ENCODE results near the gene ZNF578. TPM values are rescaled to one million over a fixed set of nuclear protein-coding genes. Genes with fewer than 3 reads are reported as not detected.

Gene ZNF578
- total RNA-seq: 1.6 and 3.9 TPM in 2 replicates

GRCh38 chr19:52453324-52454094 lies at the start of gene ZNF578:
Gene ZNF578 (plus strand): TSS chr19:52453553. CDS start chr19:52501846, 48,293 bp downstream.
- TF ChIP-seq CTCF (IDR thresholded peaks at IDR 0.05; ENCODE audit: insufficient read depth, low read depth, low read length): peak; percentile 16
- peak; percentile 85 for DNase-seq (ENCODE audit: low read depth)
- peak within 1 kb of the TSS; percentile 85 for H3K4me3 ChIP-seq (ENCODE audit: low read depth, low read length)

GRCh38 chr19:52410276-52410675 lies 43.1 kb upstream of the ZNF578 start:
- no peak for TF ChIP-seq CTCF (IDR thresholded peaks at IDR 0.05; ENCODE audit: insufficient read depth, low read depth, low read length)
- no peak for DNase-seq (ENCODE audit: low read depth)
- H3K4me3 ChIP-seq (ENCODE audit: low read depth, low read length): no peak overlapping the region

- H3K4me3 ChIP-seq (ENCODE audit: low read depth, low read length): no peak overlapping the region
- DNase-seq (ENCODE audit: low read depth): no peak
- TF ChIP-seq CTCF (IDR thresholded peaks at IDR 0.05; ENCODE audit: insufficient read depth, low read depth, low read length): no peak
Measured at GRCh38 chr19:52415711-52416110, 37.6 kb upstream of the ZNF578 start.

GRCh38 chr19:52428937-52429336 lies 24.4 kb upstream of the ZNF578 start, which contains the start of gene ZNF534:
Gene ZNF534 (plus strand): TSS chr19:52429148. CDS start chr19:52431475, 2,327 bp downstream.
- peak within 1 kb of the TSS; percentile 45 for H3K4me3 ChIP-seq (ENCODE audit: low read depth, low read length)
- no peak for TF ChIP-seq CTCF (IDR thresholded peaks at IDR 0.05; ENCODE audit: insufficient read depth, low read depth, low read length)
- DNase-seq (ENCODE audit: low read depth): peak; percentile 42

GRCh38 chr19:52442179-52442578 lies 11.2 kb upstream of the ZNF578 start:
- no peak for TF ChIP-seq CTCF (IDR thresholded peaks at IDR 0.05; ENCODE audit: insufficient read depth, low read depth, low read length)
- DNase-seq (ENCODE audit: low read depth): no peak
- H3K4me3 ChIP-seq (ENCODE audit: low read depth, low read length): no peak overlapping the region

- TF ChIP-seq CTCF (IDR thresholded peaks at IDR 0.05; ENCODE audit: insufficient read depth, low read depth, low read length): no peak
Measured at GRCh38 chr19:52444506-52444905, 8.8 kb upstream of the ZNF578 start.

More at GRCh38 chr19:52444506-52444905, 8.8 kb upstream of the ZNF578 start:
- no peak for DNase-seq (ENCODE audit: low read depth)
- no peak overlapping the region for H3K4me3 ChIP-seq (ENCODE audit: low read depth, low read length)
